Prostate gland (tissue), 2 donors: ENCODE results near the gene PIK3CD.

Source experiments
- POLR2A ChIP-seq: fragments of 450-650 bp; IDR thresholded peaks from one replicate; pipeline ENCODE4 v1.6.1; 2016; ENCODE audit warnings: antibody characterized with exemption, mild to moderate bottlenecking
- POLR2AphosphoS5 ChIP-seq: sonication (generic); formaldehyde crosslinking; IDR thresholded peaks from one replicate; pipeline ENCODE4 v1.6.1; 2017; ENCODE audit warnings: antibody characterized with exemption
- TF ChIP-seq, protein P1 (sequence below), 4 experiments: fragments of 200-600 bp in 2 of 4; fragments of 450-650 bp in 2 of 4; sonication (generic) in 2 of 4; IDR thresholded peaks; 1 replicate in 3 of 4; 2 replicates in 1 of 4; pipeline ENCODE4 v1.5.1; 2016 to 2019; ENCODE audit warnings: antibody characterized with exemption in 4 of 4, mild to moderate bottlenecking in 2 of 4, moderate library complexity in 2 of 4

DNA sequence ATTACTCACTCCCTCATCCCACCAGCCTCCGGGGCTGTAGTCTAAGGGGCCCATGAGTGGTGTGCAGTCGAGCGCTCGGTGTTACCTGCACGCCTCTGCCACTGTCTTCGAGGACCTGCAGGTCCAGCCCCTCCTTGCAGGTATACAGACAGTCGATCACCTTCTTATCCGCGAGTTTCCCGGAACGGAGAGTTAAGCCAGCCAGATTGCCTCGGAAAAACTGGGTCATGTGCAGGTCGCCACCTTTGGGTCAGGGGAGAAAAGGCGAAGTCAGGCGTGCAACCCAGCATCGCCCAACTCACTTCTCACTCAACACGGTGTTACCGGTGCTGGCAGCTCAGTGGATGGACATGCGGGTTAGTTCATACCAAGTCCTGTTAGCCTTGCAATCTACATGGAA lies 84.3 kb downstream of the PIK3CD start:
- TF ChIP-seq, protein P1, sequence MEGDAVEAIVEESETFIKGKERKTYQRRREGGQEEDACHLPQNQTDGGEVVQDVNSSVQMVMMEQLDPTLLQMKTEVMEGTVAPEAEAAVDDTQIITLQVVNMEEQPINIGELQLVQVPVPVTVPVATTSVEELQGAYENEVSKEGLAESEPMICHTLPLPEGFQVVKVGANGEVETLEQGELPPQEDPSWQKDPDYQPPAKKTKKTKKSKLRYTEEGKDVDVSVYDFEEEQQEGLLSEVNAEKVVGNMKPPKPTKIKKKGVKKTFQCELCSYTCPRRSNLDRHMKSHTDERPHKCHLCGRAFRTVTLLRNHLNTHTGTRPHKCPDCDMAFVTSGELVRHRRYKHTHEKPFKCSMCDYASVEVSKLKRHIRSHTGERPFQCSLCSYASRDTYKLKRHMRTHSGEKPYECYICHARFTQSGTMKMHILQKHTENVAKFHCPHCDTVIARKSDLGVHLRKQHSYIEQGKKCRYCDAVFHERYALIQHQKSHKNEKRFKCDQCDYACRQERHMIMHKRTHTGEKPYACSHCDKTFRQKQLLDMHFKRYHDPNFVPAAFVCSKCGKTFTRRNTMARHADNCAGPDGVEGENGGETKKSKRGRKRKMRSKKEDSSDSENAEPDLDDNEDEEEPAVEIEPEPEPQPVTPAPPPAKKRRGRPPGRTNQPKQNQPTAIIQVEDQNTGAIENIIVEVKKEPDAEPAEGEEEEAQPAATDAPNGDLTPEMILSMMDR (IDR thresholded peaks at IDR 0.05) = no peak
- TF ChIP-seq POLR2A = no peak
- TF ChIP-seq POLR2AphosphoS5 = no peak
